ENCODE measurements around the gene CACNA1C. TPM values are rescaled to one million over a fixed set of nuclear protein-coding genes. Genes with fewer than 3 reads are reported as not detected.

The CACNA1C gene
- total and polyA plus RNA-seq, 2 of the 4 experiments (the other 2 are of a cell fraction), result 1.6 to 2.6 TPM

DNA sequence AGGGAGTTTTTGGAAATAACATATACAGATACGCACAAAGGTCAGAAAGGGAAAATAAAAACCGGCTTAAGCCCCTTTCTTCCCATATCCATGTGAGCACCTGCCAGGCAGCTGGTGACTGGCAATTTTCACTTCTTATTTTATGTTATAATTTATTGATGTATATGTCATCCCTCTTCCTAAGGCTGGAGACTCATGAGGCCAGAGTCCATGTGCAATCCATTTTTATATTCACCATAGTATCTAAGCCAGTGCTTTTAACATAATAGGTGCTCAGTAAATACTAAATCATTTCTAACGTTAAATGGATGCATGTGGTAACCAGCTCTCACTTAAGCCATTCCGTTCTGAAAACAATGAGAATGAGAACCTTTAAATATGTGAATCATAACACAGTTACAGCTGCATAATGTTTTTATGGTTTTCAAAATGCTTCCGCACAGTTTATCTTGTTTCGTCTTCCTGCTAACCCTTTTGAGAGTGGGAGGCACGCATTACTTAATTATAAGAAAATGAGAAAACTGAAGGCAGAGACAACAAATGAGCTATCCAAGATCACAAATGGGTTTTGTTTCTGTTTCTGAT, 178.3 kb downstream of the CACNA1C start:
- Histone ChIP-seq H3K14ac (replicated peaks; ENCODE audit: low read depth, low read length) (no peak overlapping the region), H4K8ac (ENCODE audit: low read depth in 2 of 2, low read length in 2 of 2) (no peak overlapping the region), H2BK20ac (ENCODE audit: low read depth, low read length) (no peak overlapping the region), H3K23ac (ENCODE audit: low read depth, low read length) (no peak overlapping the region), H4K20me1 (ENCODE audit: insufficient read depth, low read length) (no peaks in the 10 kb centered on the region), H3K79me1 (ENCODE audit: low read depth in 1 of 2, low read length in 2 of 2) (peaks cover 4% of the 10 kb centered on the region in 2 experiments; a peak in 2 of 4 replicates), H4K91ac (ENCODE audit: insufficient read depth, low read depth, low read length) (no peak overlapping the region), H3K9ac (ENCODE audit: low read depth, low read length) (no peak overlapping the region), H3K9me3 (ENCODE audit: control insufficient read depth, insufficient read depth, low read length) (no peaks in the 10 kb centered on the region), H3K27me3 (ENCODE audit: control insufficient read depth, insufficient read depth, low read length) (no peaks in the 10 kb centered on the region), H2BK15ac (ENCODE audit: low read depth, low read length) (no peak overlapping the region; the same call in 2 of the 3 replicates), H2AK9ac (replicated peaks; ENCODE audit: low read depth, low read length, poor library complexity) (no peak overlapping the region), H2AFZ (replicated peaks; ENCODE audit: low read length, poor library complexity) (no peak overlapping the region), H2BK5ac (ENCODE audit: low read depth, low read length, poor library complexity, severe bottlenecking) (no peak overlapping the region), H3K4me2 (ENCODE audit: low read depth, low read length) (no peak overlapping the region), H3K18ac (ENCODE audit: low read depth, low read length) (no peak overlapping the region), H3K27ac (ENCODE audit: insufficient read depth, low read length) (no peak overlapping the region), H2BK120ac (ENCODE audit: low read depth, low read length) (no peak overlapping the region), H3K4ac (ENCODE audit: low read depth, low read length) (no peak overlapping the region), H3K4me3 (ENCODE audit: insufficient read depth, low read depth, low read length) (no peak overlapping the region), H4K5ac (ENCODE audit: low read depth, low read length) (no peak overlapping the region), H3K4me1 (ENCODE audit: control insufficient read depth, insufficient read depth, low read length) (peaks cover 8% of the 10 kb centered on the region), H3K36me3 (ENCODE audit: control insufficient read depth, insufficient read depth, low read length) (no peaks in the 10 kb centered on the region), H3K9me1 (ENCODE audit: insufficient read depth, low read length) (peaks cover 3% of the 10 kb centered on the region; the same call in 1 of the 2 replicates), H3K56ac (ENCODE audit: extremely low read depth, insufficient read depth, low read length) (no peak overlapping the region), H2AK5ac (ENCODE audit: low read depth, low read length) (no peak overlapping the region)
- POLR2A ChIA-PET (ENCODE audit: unreplicated experiment), result no interaction called here
- TF ChIP-seq RFX5 (IDR thresholded peaks at IDR 0.05; ENCODE audit: low read depth, low read length) (no peak), CHD1 (IDR thresholded peaks at IDR 0.05; ENCODE audit: low read depth, low read length) (no peak), SMC3 (IDR thresholded peaks at IDR 0.05; ENCODE audit: low read depth, low read length) (no peak), MAZ (IDR thresholded peaks at IDR 0.05; ENCODE audit: borderline replicate concordance, low read depth, low read length) (no peak), FOS (IDR thresholded peaks at IDR 0.05; ENCODE audit: low read depth, low read length) (no peak), MAFK (IDR thresholded peaks at IDR 0.05; ENCODE audit: low read depth, low read length) (no peak), MXI1 (IDR thresholded peaks at IDR 0.05; ENCODE audit: borderline replicate concordance, low read depth, low read length) (no peak), RAD21 (IDR thresholded peaks at IDR 0.05; ENCODE audit: low read length) (no peak), CEBPB (IDR thresholded peaks at IDR 0.05; ENCODE audit: low read depth, low read length) (no peak), POLR2A (IDR thresholded peaks at IDR 0.05; ENCODE audit: low read depth, low read length) (no peak), RCOR1 (IDR thresholded peaks at IDR 0.05; ENCODE audit: insufficient replicate concordance, low read length) (no peak), NFE2L2 (IDR thresholded peaks at IDR 0.05; ENCODE audit: low read depth, low read length) (no peak), BHLHE40 (IDR thresholded peaks at IDR 0.05; ENCODE audit: low read depth, low read length) (no peak)
- TF ChIP-seq, protein P1, sequence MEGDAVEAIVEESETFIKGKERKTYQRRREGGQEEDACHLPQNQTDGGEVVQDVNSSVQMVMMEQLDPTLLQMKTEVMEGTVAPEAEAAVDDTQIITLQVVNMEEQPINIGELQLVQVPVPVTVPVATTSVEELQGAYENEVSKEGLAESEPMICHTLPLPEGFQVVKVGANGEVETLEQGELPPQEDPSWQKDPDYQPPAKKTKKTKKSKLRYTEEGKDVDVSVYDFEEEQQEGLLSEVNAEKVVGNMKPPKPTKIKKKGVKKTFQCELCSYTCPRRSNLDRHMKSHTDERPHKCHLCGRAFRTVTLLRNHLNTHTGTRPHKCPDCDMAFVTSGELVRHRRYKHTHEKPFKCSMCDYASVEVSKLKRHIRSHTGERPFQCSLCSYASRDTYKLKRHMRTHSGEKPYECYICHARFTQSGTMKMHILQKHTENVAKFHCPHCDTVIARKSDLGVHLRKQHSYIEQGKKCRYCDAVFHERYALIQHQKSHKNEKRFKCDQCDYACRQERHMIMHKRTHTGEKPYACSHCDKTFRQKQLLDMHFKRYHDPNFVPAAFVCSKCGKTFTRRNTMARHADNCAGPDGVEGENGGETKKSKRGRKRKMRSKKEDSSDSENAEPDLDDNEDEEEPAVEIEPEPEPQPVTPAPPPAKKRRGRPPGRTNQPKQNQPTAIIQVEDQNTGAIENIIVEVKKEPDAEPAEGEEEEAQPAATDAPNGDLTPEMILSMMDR (conservative IDR thresholded peaks at IDR 0.05; ENCODE audit: low read depth, low read length), result no peak
- TF ChIP-seq, protein P2, sequence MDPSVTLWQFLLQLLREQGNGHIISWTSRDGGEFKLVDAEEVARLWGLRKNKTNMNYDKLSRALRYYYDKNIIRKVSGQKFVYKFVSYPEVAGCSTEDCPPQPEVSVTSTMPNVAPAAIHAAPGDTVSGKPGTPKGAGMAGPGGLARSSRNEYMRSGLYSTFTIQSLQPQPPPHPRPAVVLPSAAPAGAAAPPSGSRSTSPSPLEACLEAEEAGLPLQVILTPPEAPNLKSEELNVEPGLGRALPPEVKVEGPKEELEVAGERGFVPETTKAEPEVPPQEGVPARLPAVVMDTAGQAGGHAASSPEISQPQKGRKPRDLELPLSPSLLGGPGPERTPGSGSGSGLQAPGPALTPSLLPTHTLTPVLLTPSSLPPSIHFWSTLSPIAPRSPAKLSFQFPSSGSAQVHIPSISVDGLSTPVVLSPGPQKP (IDR thresholded peaks at IDR 0.05; ENCODE audit: borderline replicate concordance, low read depth, low read length), result no peak
- TF ChIP-seq, protein P3, sequence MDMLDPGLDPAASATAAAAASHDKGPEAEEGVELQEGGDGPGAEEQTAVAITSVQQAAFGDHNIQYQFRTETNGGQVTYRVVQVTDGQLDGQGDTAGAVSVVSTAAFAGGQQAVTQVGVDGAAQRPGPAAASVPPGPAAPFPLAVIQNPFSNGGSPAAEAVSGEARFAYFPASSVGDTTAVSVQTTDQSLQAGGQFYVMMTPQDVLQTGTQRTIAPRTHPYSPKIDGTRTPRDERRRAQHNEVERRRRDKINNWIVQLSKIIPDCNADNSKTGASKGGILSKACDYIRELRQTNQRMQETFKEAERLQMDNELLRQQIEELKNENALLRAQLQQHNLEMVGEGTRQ (IDR thresholded peaks at IDR 0.05; ENCODE audit: low read depth, low read length), result no peak
- no TSS peak for BruUV-seq (replicated peaks)
- no CpG with 5 or more reads among the region's 7 CpGs for WGBS, 2 experiments (ENCODE audit: extremely low coverage in 2 of 2, insufficient read length in 1 of 2)
- in situ Hi-C loops (cut with MboI; ENCODE audit: low sequenced_read_pairs) (no loop called here), dilution Hi-C loops (cut with HindIII; ENCODE audit: low sequenced_read_pairs, unreplicated experiment) (no loop called here), intact Hi-C loops (cut with micrococcal nuclease) (no loop called here)
- no peak for ATAC-seq (ENCODE audit: low read depth)
- CTCF ChIA-PET, result interaction anchor here (1.1 kb wide), 1 partner anchor 9 kb away, joined by 3 read pairs; no protein-coding TSS in a partner anchor
- DNase-seq, result no peak

All from IMR-90 (cell line).